C4-2B (cell line): ENCODE results near the gene ANKRD53.

Experiments used
- ZFX ChIP-seq: fragments of 450-650 bp; IDR thresholded peaks from 2 replicates; pipeline ENCODE4 v1.6.1; 2017
- TF ChIP-seq, protein P1 (sequence below): fragments of 450-650 bp; conservative IDR thresholded peaks from 2 replicates; pipeline ENCODE4 v1.5.1; 2017; ENCODE audit warnings: mild to moderate bottlenecking

DNA sequence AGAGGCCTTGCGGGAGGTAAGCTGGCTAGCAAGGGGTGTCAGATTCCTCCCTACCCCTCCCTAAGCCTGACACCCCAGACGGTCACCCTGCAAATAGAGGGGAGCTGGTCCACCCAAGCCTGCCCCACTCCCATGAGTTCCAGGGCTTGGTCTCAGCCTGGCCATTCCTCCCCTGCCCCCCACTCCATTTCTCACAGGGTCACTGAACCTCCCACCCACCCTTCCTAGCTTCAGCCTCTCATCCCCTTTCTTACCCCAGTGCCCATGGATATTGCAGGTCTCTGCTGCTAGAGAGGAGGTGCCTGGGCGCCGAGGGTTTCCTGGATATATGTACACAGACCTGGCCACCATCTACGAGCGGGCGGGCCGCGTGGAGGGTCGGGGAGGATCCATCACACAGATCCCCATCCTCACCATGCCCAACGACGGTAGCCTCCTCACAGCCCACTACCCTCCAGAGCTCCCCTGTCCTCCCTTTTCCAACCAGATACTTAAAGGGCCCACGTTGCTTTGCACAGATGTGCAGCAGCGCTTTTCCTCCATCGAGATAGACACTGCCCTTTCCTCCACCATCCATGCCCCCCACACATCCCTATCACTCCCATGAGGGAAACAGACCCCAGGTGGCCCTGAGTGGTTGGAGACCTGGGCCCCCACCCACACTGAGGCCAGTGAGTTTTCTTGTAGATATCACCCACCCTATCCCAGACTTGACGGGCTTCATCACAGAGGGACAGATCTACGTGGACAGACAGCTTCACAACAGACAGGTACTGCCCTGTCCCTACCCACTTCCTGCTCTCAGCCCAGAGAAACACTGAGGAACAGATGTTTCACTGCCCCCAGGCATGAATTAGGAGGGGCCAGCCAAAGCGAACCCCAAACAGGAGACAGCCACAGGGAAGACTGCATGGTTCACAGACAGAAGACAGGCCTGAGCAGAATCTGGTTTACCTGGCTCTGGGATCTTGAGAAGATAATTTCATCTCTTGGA lies 15.2 kb upstream of the ANKRD53 start:
- TF ChIP-seq, protein P1, sequence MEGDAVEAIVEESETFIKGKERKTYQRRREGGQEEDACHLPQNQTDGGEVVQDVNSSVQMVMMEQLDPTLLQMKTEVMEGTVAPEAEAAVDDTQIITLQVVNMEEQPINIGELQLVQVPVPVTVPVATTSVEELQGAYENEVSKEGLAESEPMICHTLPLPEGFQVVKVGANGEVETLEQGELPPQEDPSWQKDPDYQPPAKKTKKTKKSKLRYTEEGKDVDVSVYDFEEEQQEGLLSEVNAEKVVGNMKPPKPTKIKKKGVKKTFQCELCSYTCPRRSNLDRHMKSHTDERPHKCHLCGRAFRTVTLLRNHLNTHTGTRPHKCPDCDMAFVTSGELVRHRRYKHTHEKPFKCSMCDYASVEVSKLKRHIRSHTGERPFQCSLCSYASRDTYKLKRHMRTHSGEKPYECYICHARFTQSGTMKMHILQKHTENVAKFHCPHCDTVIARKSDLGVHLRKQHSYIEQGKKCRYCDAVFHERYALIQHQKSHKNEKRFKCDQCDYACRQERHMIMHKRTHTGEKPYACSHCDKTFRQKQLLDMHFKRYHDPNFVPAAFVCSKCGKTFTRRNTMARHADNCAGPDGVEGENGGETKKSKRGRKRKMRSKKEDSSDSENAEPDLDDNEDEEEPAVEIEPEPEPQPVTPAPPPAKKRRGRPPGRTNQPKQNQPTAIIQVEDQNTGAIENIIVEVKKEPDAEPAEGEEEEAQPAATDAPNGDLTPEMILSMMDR = no peak
- TF ChIP-seq ZFX = no peak
